Lung (tissue), 12 donors: ENCODE data around the gene MS4A6E. TPM values are rescaled to one million over a fixed set of nuclear protein-coding genes. Genes with fewer than 3 reads are reported as not detected.
"Not testable (repeated sequence)": the region's sequence is repeated elsewhere in the genome, so short reads cannot be mapped to it uniquely, and the experiment has no call there.

Source experiments
- ATAC-seq: fragments of 200-7000 bp; cut with Tn5 transposase; one replicate; pipeline ENCODE4 v1.9.1; 2020; ENCODE audit warnings: moderate number of reproducible peaks; ENCODE audit not compliant: insufficient read depth, low FRiP score
- DNase-seq, 3 donors: peaks; one replicate each; pipeline ENCODE4 v3.0.0-alpha.2; 2013 to 2017
- H3K27ac ChIP-seq, 2 donors: one replicate each; pipeline ENCODE4 v1.5.1; 2013; ENCODE audit warnings: mild to moderate bottlenecking in 2 of 2, moderate library complexity in 2 of 2, control low read depth in 1 of 2, inconsistent platforms in 1 of 2, low read depth in 1 of 2, low read length in 1 of 2
- H3K27me3 ChIP-seq, 3 donors: one replicate each; pipeline ENCODE4 v1.5.1; 2013; ENCODE audit warnings: low read length in 2 of 3; ENCODE audit not compliant: control insufficient read depth in 3 of 3, insufficient read depth in 3 of 3
- H3K36me3 ChIP-seq, 4 donors: one replicate each; pipeline ENCODE4 v1.5.1; 2013; ENCODE audit warnings: low read length in 4 of 4, mild to moderate bottlenecking in 1 of 4, moderate library complexity in 1 of 4; ENCODE audit not compliant: control insufficient read depth in 4 of 4, insufficient read depth in 4 of 4
- H3K4me1 ChIP-seq, 5 donors: one replicate each; pipeline ENCODE4 v1.5.1; 2013; ENCODE audit warnings: low read length in 5 of 5, mild to moderate bottlenecking in 2 of 5, moderate library complexity in 1 of 5; ENCODE audit not compliant: control insufficient read depth in 5 of 5, insufficient read depth in 5 of 5
- H3K4me3 ChIP-seq: one replicate; pipeline ENCODE4 v1.5.1; 2013; ENCODE audit warnings: mild to moderate bottlenecking, control low read depth, moderate library complexity
- H3K9ac ChIP-seq, 2 donors: one replicate each; pipeline ENCODE4 v1.5.1; 2013; ENCODE audit warnings: low read length in 2 of 2, control low read depth in 1 of 2; ENCODE audit not compliant: insufficient read depth in 1 of 2
- H3K9me3 ChIP-seq, 4 donors: one replicate each; pipeline ENCODE4 v1.5.1; 2013; ENCODE audit warnings: low read length in 3 of 4, mild to moderate bottlenecking in 1 of 4, moderate library complexity in 1 of 4; ENCODE audit not compliant: control insufficient read depth in 4 of 4, insufficient read depth in 3 of 4
- WGBS, 2 donors: extraction: QIAGEN DNeasy Blood & Tissue Kit; methylation state at CpG; one replicate each; pipeline ENCODE4 v1.1.7; 2013; 5-methylcytosine and 5-hydroxymethylcytosine counted together
- polyA plus RNA-seq, 2 donors: library from polyadenylated mRNA; stranded (reverse); fragments of 200-250 nt; gene quantifications; one replicate each; pipeline ENCODE4 v1.2.1, GENCODE V29; 2013
- total RNA-seq, 2 donors: library from RNA; depleted of rRNA in 1 of 2; stranded (reverse); fragments of >200 nt in 1 of 2; gene quantifications; one replicate each; pipeline ENCODE4 v1.2.1, GENCODE V29; 2014 to 2021
- TF ChIP-seq, protein P1 (sequence below): IDR thresholded peaks from 2 replicates; pipeline ENCODE4 v1.5.1; 2012; ENCODE audit warnings: mild to moderate bottlenecking; ENCODE audit errors: control extremely low read depth, extremely low read depth
- donor health status: control.
- donor health status: control.
- donor health status: Bipolar disorder and iron deficiency.
- donor health status: healthy.
- donor health status: DM: yes; HTN: yes; CAD: no.

The MS4A6E gene
- total and polyA plus RNA-seq, 4 donors: 0.63 to 2.6 (median 1.0) TPM; not detected in 1

- DNase-seq: no peak
- TF ChIP-seq, protein P1, sequence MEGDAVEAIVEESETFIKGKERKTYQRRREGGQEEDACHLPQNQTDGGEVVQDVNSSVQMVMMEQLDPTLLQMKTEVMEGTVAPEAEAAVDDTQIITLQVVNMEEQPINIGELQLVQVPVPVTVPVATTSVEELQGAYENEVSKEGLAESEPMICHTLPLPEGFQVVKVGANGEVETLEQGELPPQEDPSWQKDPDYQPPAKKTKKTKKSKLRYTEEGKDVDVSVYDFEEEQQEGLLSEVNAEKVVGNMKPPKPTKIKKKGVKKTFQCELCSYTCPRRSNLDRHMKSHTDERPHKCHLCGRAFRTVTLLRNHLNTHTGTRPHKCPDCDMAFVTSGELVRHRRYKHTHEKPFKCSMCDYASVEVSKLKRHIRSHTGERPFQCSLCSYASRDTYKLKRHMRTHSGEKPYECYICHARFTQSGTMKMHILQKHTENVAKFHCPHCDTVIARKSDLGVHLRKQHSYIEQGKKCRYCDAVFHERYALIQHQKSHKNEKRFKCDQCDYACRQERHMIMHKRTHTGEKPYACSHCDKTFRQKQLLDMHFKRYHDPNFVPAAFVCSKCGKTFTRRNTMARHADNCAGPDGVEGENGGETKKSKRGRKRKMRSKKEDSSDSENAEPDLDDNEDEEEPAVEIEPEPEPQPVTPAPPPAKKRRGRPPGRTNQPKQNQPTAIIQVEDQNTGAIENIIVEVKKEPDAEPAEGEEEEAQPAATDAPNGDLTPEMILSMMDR: no peak
- no peak overlapping the region for H3K27ac ChIP-seq
- H3K9me3 ChIP-seq: no peaks in the 10 kb centered on the region
- H3K4me3 ChIP-seq: no peak overlapping the region
- H3K27me3 ChIP-seq: no peaks in the 10 kb centered on the region
- H3K9ac ChIP-seq: no peak overlapping the region
- 80 to 91% methylated on average over 3 of the region's 3 CpGs for WGBS, 2 donors
- no peaks in the 10 kb centered on the region for H3K4me1 ChIP-seq
- no peaks in the 10 kb centered on the region for H3K36me3 ChIP-seq
- no peak for ATAC-seq
Measured at GRCh38 chr11:60301178-60301577, 25.9 kb upstream of the MS4A6E start.

GRCh38 chr11:60301884-60302283 is 25.2 kb upstream of the MS4A6E start:
- not testable (repeated sequence) for H3K9me3 ChIP-seq, H3K27ac ChIP-seq, H3K4me3 ChIP-seq, ATAC-seq, H3K4me1 ChIP-seq, H3K27me3 ChIP-seq, DNase-seq, H3K36me3 ChIP-seq, H3K9ac ChIP-seq
- WGBS, 2 donors: 91 to 95% methylated on average over 6 of the region's 6 CpGs

- Histone ChIP-seq H3K36me3 (no peaks in the 10 kb centered on the region), H3K9me3 (no peaks in the 10 kb centered on the region), H3K9ac (no peak overlapping the region), H3K27me3 (no peaks in the 10 kb centered on the region), H3K4me1 (no peaks in the 10 kb centered on the region), H3K4me3 (no peak overlapping the region), H3K27ac (no peak overlapping the region)
- 84 to 92% methylated on average over 5 of the region's 5 CpGs for WGBS, 2 donors
- ATAC-seq (no peak), DNase-seq (no peak)
- TF ChIP-seq, protein P1: no peak
Measured at GRCh38 chr11:60303661-60304060, 23.4 kb upstream of the MS4A6E start.

- Histone ChIP-seq H3K9ac (no peak overlapping the region), H3K9me3 (no peaks in the 10 kb centered on the region), H3K36me3 (no peaks in the 10 kb centered on the region), H3K27ac (no peak overlapping the region), H3K27me3 (no peaks in the 10 kb centered on the region), H3K4me3 (no peak overlapping the region), H3K4me1 (no peaks in the 10 kb centered on the region)
- 69 to 87% methylated on average over 3 of the region's 3 CpGs for WGBS, 2 donors
- ATAC-seq (no peak), DNase-seq (no peak)
- TF ChIP-seq, protein P1: no peak
Measured at GRCh38 chr11:60305906-60306619, 21.0 kb upstream of the MS4A6E start.
